ENCODE results near the gene JRKL.

- TF ChIP-seq CTCF (IDR thresholded peaks at IDR 0.05) (no peak), POLR2A (IDR thresholded peaks at IDR 0.05) (no peak)
Observed at GRCh38 chr11:96342014-96342960, 47.5 kb upstream of the JRKL start.
